Endometrial microvascular endothelial cells (primary cell): ENCODE data around the gene CDKL2. TPM values are rescaled to one million over a fixed set of nuclear protein-coding genes. Genes with fewer than 3 reads are reported as not detected.

Source experiments
- total RNA-seq: library from RNA; depleted of rRNA; stranded (reverse); fragments of >200 nt; gene quantifications from one replicate; pipeline ENCODE4 v1.2.3, GENCODE V29; 2015; ENCODE audit errors: inconsistent ontology term

Gene CDKL2
- total RNA-seq, 1 donor from 2014 or later, result not detected

Other genes with a start within 250 kb of the CDKL2 start
- 18.0 TPM for gene RCHY1, start 116.1 kb downstream of the CDKL2 start, total RNA-seq
- 4.9 TPM for gene THAP6, start 116.1 kb downstream of the CDKL2 start, total RNA-seq
- not detected for gene ODAPH, start 74.5 kb downstream of the CDKL2 start, total RNA-seq
- 174 TPM for gene G3BP2, start 42.9 kb upstream of the CDKL2 start, total RNA-seq
- 64.7 TPM for gene USO1, start 94.0 kb upstream of the CDKL2 start, total RNA-seq